ENCODE results near the gene ARFGAP1.

DNA sequence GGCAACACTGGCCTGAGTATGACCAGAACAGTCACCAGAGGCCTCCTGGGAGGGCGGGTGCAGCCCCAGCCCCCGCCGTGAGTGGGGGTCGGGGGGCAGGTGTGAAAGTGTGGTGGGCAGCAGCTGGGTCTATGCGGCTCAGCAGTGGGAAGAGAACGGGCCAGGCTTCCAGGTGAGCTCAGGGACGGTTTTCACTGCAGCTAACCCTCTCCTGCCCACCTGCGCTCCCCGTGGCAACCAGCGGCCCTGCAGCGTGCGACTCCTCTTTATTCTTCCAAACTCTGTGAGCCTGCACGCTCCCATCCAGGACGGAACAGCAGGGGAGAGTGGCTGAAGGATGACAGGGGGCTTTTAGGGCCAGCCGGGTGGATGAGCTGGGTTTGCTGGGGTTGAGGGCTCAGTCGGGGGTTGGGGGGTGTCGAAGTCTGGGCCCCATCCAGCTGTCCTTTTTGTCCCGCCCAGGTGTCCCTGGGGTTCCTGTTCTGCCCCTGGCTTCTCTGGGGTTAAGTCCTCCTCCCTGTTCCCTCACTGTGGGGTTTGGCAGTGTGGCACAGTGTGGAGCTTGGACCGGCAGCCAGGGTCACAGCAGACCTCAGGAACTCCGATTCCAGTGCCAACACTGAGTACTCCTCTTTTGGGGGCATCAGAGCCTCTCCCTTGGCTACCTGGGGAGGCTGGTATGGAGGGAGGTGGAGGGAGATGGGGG is 37.8 kb upstream of the ARFGAP1 start:
- TF ChIP-seq, protein P1, sequence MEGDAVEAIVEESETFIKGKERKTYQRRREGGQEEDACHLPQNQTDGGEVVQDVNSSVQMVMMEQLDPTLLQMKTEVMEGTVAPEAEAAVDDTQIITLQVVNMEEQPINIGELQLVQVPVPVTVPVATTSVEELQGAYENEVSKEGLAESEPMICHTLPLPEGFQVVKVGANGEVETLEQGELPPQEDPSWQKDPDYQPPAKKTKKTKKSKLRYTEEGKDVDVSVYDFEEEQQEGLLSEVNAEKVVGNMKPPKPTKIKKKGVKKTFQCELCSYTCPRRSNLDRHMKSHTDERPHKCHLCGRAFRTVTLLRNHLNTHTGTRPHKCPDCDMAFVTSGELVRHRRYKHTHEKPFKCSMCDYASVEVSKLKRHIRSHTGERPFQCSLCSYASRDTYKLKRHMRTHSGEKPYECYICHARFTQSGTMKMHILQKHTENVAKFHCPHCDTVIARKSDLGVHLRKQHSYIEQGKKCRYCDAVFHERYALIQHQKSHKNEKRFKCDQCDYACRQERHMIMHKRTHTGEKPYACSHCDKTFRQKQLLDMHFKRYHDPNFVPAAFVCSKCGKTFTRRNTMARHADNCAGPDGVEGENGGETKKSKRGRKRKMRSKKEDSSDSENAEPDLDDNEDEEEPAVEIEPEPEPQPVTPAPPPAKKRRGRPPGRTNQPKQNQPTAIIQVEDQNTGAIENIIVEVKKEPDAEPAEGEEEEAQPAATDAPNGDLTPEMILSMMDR (IDR thresholded peaks at IDR 0.05), result peak; percentile 33; the same call in 2 of the 3 replicates
- no peak for TF ChIP-seq NPAS2 (CRISPR knock-in tag; IDR thresholded peaks at IDR 0.05; ENCODE audit: borderline replicate concordance)
- TF ChIP-seq MAZ (IDR thresholded peaks at IDR 0.05; ENCODE audit: borderline replicate concordance, low read depth, low read length), result no peak
- TF ChIP-seq, protein P2, sequence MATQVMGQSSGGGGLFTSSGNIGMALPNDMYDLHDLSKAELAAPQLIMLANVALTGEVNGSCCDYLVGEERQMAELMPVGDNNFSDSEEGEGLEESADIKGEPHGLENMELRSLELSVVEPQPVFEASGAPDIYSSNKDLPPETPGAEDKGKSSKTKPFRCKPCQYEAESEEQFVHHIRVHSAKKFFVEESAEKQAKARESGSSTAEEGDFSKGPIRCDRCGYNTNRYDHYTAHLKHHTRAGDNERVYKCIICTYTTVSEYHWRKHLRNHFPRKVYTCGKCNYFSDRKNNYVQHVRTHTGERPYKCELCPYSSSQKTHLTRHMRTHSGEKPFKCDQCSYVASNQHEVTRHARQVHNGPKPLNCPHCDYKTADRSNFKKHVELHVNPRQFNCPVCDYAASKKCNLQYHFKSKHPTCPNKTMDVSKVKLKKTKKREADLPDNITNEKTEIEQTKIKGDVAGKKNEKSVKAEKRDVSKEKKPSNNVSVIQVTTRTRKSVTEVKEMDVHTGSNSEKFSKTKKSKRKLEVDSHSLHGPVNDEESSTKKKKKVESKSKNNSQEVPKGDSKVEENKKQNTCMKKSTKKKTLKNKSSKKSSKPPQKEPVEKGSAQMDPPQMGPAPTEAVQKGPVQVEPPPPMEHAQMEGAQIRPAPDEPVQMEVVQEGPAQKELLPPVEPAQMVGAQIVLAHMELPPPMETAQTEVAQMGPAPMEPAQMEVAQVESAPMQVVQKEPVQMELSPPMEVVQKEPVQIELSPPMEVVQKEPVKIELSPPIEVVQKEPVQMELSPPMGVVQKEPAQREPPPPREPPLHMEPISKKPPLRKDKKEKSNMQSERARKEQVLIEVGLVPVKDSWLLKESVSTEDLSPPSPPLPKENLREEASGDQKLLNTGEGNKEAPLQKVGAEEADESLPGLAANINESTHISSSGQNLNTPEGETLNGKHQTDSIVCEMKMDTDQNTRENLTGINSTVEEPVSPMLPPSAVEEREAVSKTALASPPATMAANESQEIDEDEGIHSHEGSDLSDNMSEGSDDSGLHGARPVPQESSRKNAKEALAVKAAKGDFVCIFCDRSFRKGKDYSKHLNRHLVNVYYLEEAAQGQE (IDR thresholded peaks at IDR 0.05), result no peak
- no peak for TF ChIP-seq POLR2A (IDR thresholded peaks at IDR 0.05; ENCODE audit: low read length)
- no peak for TF ChIP-seq EP300 (IDR thresholded peaks at IDR 0.05)
